Measurements from ENCODE around the gene LGI4.

Gene LGI4

GRCh38 chr19:35083691-35084508 is 51.0 kb downstream of the LGI4 start:
- Histone ChIP-seq H3K27ac (ENCODE audit: low read depth, low read length) (peak overlapping the region; percentile 100), H4K20me1 (ENCODE audit: control insufficient read depth, insufficient read depth, low read depth, low read length) (no peaks in the 10 kb centered on the region), H3K9me3 (ENCODE audit: control insufficient read depth, insufficient read depth, low read length) (no peaks in the 10 kb centered on the region), H3F3A (ENCODE audit: control insufficient read depth, insufficient read depth) (peaks cover 13% of the 10 kb centered on the region), H3K9me2 (replicated peaks; ENCODE audit: control insufficient read depth, low read length) (no peaks in the 10 kb centered on the region), H3K36me3 (ENCODE audit: control insufficient read depth, low read length) (peaks cover 4% of the 10 kb centered on the region), H3K4me2 (ENCODE audit: low read length) (peak overlapping the region; percentile 95), H3K4me1 (ENCODE audit: control insufficient read depth, low read length) (peaks cover 78% of the 10 kb centered on the region), H3K79me2 (ENCODE audit: control insufficient read depth, low read length) (no peaks in the 10 kb centered on the region), H3K27me3 (ENCODE audit: control insufficient read depth, low read length) (no peaks in the 10 kb centered on the region), H3K4me3 (ENCODE audit: low read length) (peak overlapping the region; percentile 67)
- TF ChIP-seq CTCF (IDR thresholded peaks at IDR 0.05; ENCODE audit: low read depth, low read length, poor library complexity, severe bottlenecking): no peak
- TF ChIP-seq EZH2phosphoT487 (IDR thresholded peaks at IDR 0.05; ENCODE audit: borderline replicate concordance, low read length): no peak

GRCh38 chr19:35081201-35081600 is 53.7 kb downstream of the LGI4 start:
- no peak overlapping the region for H3K4me3 ChIP-seq (ENCODE audit: low read length)
- no peak overlapping the region for H3K27ac ChIP-seq (ENCODE audit: low read depth, low read length)
- no peaks in the 10 kb centered on the region for H4K20me1 ChIP-seq (ENCODE audit: control insufficient read depth, insufficient read depth, low read depth, low read length)
- no peaks in the 10 kb centered on the region for H3K9me2 ChIP-seq (replicated peaks; ENCODE audit: control insufficient read depth, low read length)
- TF ChIP-seq EZH2phosphoT487 (IDR thresholded peaks at IDR 0.05; ENCODE audit: borderline replicate concordance, low read length): no peak
- no peaks in the 10 kb centered on the region for H3K79me2 ChIP-seq (ENCODE audit: control insufficient read depth, low read length)
- H3K4me2 ChIP-seq (ENCODE audit: low read length): no peak overlapping the region
- H3K9me3 ChIP-seq (ENCODE audit: control insufficient read depth, insufficient read depth, low read length): no peaks in the 10 kb centered on the region
- peaks cover 56% of the 10 kb centered on the region for H3K4me1 ChIP-seq (ENCODE audit: control insufficient read depth, low read length)
- no peaks in the 10 kb centered on the region for H3K36me3 ChIP-seq (ENCODE audit: control insufficient read depth, low read length)
- H3F3A ChIP-seq (ENCODE audit: control insufficient read depth, insufficient read depth): peaks cover 10% of the 10 kb centered on the region
- no peaks in the 10 kb centered on the region for H3K27me3 ChIP-seq (ENCODE audit: control insufficient read depth, low read length)

GRCh38 chr19:35080613-35081170 is 54.2 kb downstream of the LGI4 start:
- H3K4me3 ChIP-seq (ENCODE audit: low read length): no peak overlapping the region
- H3K36me3 ChIP-seq (ENCODE audit: control insufficient read depth, low read length): no peaks in the 10 kb centered on the region
- TF ChIP-seq EZH2phosphoT487 (IDR thresholded peaks at IDR 0.05; ENCODE audit: borderline replicate concordance, low read length) (no peak), CTCF (IDR thresholded peaks at IDR 0.05; ENCODE audit: low read depth, low read length, poor library complexity, severe bottlenecking) (no peak)
- H3K4me1 ChIP-seq (ENCODE audit: control insufficient read depth, low read length): peaks cover 51% of the 10 kb centered on the region
- no peaks in the 10 kb centered on the region for H3K9me2 ChIP-seq (replicated peaks; ENCODE audit: control insufficient read depth, low read length)
- H3K4me2 ChIP-seq (ENCODE audit: low read length): no peak overlapping the region
- H3K9me3 ChIP-seq (ENCODE audit: control insufficient read depth, insufficient read depth, low read length): no peaks in the 10 kb centered on the region
- no peak overlapping the region for H3K27ac ChIP-seq (ENCODE audit: low read depth, low read length)
- no peaks in the 10 kb centered on the region for H3K79me2 ChIP-seq (ENCODE audit: control insufficient read depth, low read length)
- H4K20me1 ChIP-seq (ENCODE audit: control insufficient read depth, insufficient read depth, low read depth, low read length): no peaks in the 10 kb centered on the region
- H3K27me3 ChIP-seq (ENCODE audit: control insufficient read depth, low read length): no peaks in the 10 kb centered on the region
- H3F3A ChIP-seq (ENCODE audit: control insufficient read depth, insufficient read depth): peaks cover 6% of the 10 kb centered on the region

- Histone ChIP-seq H3K4me3 (ENCODE audit: low read length) (no peak overlapping the region), H3K27ac (ENCODE audit: low read depth, low read length) (no peak overlapping the region), H3K9me3 (ENCODE audit: control insufficient read depth, insufficient read depth, low read length) (no peaks in the 10 kb centered on the region), H3K27me3 (ENCODE audit: control insufficient read depth, low read length) (no peaks in the 10 kb centered on the region), H3K9me2 (replicated peaks; ENCODE audit: control insufficient read depth, low read length) (no peaks in the 10 kb centered on the region), H3K36me3 (ENCODE audit: control insufficient read depth, low read length) (no peaks in the 10 kb centered on the region), H3K79me2 (ENCODE audit: control insufficient read depth, low read length) (no peaks in the 10 kb centered on the region), H3F3A (ENCODE audit: control insufficient read depth, insufficient read depth) (no peaks in the 10 kb centered on the region), H4K20me1 (ENCODE audit: control insufficient read depth, insufficient read depth, low read depth, low read length) (no peaks in the 10 kb centered on the region), H3K4me1 (ENCODE audit: control insufficient read depth, low read length) (peaks cover 51% of the 10 kb centered on the region), H3K4me2 (ENCODE audit: low read length) (no peak overlapping the region)
- TF ChIP-seq CTCF (IDR thresholded peaks at IDR 0.05; ENCODE audit: low read depth, low read length, poor library complexity, severe bottlenecking) (no peak), EZH2phosphoT487 (IDR thresholded peaks at IDR 0.05; ENCODE audit: borderline replicate concordance, low read length) (no peak)
Measured at GRCh38 chr19:35079826-35080225, 55.0 kb downstream of the LGI4 start.

Data from DOHH2 (cell line).